Stimulated activated CD4-positive, alpha-beta T cell treated with anti-CD3 and anti-CD28 coated beads, TNF-alpha, amount 100 ng/mL, for 1 hour (primary cell): ENCODE data around the gene ARID3A.
A peak's percentile ranks its signal among the peaks of the same experiment; 100 is the strongest.

Experiments
- DNase-seq, 3 donors: peaks; one replicate each; pipeline ENCODE4 v3.0.0-alpha.2; 2020; ENCODE audit warnings: low read depth in 3 of 3, low spot score in 1 of 3

The ARID3A gene

DNA sequence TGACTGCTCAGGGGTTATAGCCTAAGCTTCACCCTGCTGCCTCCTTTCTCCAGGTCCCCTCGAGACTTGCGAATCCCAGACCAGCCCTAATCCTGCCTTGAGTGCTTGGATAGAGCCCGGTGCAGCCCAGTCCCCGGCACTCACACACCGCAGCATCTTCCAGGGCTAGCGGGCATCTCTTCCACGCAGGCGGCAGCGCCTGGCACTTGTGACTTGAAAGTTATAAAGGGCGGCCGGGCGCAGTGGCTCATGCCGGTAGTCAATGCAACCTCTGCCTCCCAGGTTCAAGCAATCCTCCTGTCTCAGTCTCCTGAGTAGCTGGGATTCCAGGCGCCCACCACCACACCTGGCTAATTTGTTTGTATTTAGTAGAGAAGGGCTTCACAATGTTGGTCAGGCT lies 60.2 kb downstream of the ARID3A start:
- DNase-seq = no peak

DNA sequence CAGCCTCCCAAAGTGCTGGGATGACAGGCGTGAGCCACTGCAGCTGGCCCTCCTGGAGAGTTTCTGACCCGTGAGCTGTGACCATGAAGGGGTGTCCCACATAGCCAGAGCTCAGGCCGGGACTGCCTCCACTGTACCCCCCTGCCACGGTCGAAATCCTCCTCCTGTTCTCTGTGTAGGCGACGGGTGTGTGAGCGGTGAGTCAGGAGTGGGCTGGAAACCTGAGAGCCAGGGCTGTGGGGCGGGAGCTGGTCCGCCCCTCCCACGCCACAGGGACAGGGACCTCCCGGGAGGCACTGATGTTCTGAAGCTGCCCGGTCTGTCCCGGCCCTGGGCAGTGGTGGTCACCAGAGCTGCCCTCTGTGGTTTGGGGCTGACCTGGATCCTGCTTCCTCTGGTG lies 62.2 kb downstream of the ARID3A start:
- no peak for DNase-seq

DNA sequence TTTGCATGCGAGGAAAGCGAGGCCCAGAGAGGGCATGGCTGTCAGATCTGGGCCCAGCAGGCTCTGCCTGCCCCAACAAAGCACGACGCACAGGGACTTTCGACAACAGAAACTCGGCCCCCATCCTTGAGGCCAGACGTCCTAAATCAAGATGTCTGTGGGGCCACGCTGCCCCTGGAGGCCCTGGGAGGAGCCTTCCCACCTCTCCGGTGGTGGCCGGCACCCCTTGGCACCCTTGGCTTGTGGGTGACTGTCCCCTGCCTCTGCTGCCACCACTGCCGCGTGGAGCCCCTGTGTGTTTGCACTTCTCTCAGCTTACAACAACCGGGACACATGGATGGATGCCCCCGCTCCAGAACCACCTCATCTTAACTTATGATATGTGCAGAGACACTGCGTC lies 62.7 kb downstream of the ARID3A start:
- DNase-seq = no peak

DNA sequence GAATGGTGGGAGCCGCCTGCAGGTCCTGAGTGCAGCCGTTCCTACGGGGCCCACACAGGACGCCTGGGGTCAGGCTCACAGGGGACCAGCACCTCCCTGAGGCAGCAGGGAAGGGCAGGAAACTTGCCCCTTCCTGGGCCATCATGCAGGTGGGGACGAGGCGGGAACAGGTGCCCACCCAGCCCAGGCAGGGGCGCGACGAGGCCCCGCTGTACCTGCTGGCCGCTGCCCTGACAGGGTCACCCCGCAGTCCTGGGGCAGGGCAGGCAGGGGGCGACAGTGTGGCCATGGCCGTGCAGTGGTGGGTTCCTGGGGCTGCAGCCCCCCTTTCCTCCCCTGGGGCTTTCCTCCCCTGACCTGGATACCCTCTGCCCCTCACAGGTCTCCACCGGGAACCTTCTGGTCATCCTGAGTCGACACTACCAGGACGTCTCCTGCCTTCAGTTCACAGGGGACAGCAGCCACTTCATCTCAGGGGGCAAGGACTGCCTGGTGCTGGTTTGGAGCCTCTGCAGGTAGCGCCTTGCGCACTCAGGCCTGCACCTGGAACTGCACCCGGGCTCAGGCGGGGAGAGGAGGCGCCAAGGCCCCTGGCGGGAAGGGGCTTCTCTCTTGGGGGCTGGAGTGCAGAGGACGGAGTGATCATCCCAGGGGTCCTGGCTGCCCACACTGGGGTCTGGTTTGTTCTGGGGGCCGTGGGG lies 63.7 kb downstream of the ARID3A start:
- DNase-seq = no peak

DNA sequence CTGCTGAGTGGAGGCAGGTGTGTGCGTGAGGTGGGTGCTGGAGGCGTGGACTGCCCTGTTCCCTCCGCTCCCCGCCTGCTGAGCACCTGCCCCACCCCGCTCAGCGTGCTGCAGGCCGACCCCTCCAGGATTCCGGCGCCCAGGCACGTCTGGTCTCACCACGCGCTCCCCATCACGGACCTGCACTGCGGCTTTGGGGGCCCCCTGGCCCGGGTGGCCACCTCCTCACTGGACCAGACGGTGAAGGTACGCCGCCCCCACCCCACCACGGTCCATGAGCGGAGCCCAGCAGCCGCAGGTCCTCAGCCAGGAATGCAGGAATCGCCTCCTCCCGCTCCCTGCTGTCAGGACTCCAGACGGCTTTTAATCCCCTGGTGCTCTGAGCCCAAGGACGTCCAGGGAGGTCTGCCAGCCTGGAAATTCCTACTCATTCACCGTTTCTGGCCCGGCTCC lies 64.3 kb downstream of the ARID3A start:
- DNase-seq = no peak

DNA sequence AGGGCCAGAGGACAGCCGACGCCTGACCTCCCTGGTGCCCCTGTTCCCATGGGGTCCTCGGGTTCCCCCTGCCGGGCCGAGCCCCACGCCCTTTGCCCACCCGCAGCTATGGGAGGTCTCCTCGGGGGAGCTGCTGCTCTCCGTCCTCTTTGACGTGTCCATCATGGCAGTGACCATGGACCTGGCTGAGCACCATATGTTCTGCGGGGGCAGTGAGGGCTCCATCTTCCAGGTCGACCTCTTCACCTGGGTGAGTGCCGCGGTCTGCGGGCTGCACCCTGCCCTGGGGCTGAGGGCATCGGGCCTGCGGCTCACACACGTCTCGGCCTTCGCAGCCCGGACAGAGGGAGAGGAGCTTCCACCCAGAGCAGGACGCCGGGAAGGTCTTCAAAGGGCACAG lies 64.9 kb downstream of the ARID3A start:
- DNase-seq = no peak

DNA sequence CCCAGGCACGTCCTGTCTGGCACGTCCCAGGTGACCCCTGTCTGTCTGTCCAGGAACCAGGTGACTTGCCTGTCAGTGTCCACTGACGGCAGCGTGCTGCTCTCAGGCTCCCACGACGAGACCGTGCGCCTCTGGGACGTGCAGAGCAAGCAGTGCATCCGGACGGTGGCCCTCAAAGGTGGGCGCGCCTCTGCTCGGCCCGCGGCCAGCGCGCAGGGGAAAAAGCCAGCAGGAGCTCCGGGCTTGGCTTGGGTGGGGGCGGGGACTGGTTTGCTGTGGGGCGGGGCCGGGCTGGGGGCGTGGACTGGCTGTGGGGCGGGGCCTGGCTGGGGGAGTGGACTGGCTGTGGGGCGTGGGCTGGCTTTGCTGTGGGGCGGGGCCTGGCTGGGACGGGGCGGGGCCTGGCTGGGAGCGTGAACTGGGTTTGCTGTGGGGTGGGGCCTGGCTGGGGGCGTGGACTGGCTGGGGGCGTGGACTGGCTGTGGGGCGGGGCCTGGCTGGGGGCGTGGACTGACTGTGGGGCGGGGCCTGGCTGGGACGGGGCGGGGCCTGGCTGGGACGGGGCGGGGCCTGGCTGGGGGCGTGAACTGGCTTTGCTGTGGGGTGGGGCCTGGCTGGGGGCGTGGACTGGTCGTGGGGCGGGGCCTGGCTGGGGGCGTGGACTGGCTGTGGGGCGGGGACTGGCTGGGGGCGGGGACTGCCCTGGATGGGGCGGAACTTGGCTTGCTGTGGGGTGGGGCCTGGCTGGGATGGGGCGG lies 65.5 kb downstream of the ARID3A start:
- DNase-seq = peak in 2 of 3 donors; percentile 20 to 52

DNA sequence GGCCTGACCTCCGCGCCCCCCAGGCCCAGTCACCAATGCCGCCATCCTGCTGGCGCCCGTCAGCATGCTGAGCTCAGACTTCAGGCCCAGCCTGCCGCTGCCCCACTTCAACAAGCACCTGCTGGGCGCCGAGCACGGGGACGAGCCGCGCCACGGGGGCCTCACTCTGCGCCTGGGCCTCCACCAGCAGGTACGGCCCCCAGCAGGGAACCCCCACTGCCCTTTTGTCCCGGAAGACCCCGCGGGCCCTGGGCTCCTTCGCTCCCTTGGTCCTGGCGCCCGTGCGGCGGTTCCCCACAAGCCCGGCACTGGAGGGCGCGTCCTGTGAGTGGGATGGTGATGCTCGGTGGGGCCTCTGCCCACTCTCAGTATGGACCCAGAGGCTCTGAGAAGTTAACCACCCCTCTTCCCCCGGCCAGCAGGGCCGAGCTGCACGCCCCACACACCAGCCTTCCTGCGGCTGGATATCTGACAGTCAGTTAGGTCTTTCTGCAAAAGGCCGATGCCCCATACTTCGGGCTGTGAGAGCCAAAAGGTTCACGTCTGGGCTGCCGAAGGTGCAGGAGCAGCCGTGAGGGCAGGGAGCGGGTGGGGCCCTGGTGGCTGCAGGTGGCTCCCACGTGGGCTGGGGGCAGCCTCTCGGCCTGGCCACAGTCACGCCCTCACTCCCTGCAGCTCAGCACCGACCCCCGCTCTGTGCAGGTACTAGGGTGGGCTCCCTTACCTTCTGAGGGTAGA lies 66.3 kb downstream of the ARID3A start:
- DNase-seq = no peak

DNA sequence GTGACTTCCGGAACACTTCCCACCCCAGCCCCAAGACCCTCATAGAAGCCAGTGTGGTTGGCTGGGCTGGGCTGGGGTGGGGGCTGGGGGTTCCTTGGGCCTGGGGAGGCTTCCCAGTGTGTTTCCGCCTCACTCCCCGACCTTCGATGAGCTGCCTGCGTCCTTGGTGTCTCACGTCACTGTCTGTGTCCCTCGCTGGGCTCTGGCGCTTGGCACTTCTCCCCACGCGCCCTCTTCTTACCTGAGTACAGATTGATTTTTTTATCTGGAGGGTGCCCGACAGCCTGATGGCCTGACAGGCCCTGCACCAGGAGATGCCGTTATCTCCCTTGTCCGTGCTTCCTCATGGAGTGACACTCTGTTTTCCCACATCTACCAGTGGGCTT lies 66.8 kb downstream of the ARID3A start:
- no peak for DNase-seq

DNA sequence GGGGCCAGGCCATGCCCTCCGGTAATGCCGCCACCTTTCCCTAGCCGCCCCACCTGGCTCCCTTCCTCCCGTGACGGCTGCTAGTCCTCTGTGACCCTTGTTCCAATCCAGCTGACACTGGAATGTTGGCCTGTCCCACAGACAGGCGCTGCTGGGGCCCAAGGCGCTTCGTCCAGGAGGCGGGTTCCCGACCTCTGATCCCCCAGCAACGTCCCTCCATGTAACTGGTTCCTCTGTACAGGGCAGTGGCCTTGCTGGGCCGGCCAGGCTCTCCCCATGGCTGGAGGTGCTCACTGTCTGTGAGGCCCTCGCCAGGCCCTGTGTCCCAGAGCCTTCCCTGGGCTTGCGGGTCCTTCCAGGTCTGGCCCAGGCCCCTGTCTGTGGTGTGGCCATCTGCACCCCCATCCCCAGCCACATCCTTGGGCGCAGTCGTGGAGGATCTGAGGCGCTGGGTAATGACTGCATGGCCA lies 67.6 kb downstream of the ARID3A start:
- no peak for DNase-seq

DNA sequence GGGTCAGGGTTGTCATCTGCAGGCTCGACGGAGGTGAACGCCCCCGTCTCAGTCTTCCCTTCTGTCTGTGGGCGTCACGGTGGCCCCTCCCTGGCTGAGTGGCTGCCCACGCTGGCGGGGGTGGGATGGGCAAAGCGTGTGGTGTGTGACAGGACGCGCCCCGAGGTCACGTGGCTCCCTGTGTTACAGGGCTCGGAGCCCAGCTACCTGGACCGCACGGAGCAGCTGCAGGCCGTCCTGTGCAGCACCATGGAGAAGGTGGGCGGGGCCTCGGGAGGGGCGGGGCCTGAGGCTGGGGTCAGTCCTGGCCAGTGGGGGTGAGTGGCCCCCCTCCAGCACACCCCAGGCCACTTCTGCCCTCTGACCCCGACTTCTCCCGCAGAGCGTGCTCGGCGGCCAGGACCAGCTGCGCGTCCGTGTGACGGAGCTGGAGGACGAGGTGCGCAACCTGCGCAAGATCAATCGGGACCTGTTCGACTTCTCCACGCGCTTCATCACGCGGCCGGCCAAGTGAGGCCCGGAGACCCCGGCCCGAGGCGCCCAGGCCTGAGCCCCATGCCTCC lies 68.1 kb downstream of the ARID3A start:
- DNase-seq = no peak

DNA sequence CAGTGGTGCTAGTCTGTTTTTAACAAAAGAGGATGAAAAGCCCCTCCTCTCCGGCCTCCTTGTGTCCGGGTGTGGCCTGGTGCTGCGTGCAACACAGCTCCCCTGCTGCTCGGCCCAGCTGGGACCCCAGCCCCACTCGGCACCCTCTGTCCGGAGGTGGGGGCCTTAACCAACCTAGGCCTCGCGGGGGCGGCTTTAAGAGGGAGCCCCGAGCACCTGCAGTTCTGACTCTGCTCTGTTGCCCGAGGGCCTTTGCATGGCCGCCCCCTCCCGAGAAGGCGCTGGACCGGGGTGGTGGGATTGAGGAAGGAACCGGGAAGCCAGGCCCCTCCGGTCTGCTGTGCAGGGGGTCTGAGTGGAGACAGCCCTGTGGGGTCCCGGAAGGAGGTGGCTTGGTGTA lies 68.7 kb downstream of the ARID3A start:
- DNase-seq = no peak

DNA sequence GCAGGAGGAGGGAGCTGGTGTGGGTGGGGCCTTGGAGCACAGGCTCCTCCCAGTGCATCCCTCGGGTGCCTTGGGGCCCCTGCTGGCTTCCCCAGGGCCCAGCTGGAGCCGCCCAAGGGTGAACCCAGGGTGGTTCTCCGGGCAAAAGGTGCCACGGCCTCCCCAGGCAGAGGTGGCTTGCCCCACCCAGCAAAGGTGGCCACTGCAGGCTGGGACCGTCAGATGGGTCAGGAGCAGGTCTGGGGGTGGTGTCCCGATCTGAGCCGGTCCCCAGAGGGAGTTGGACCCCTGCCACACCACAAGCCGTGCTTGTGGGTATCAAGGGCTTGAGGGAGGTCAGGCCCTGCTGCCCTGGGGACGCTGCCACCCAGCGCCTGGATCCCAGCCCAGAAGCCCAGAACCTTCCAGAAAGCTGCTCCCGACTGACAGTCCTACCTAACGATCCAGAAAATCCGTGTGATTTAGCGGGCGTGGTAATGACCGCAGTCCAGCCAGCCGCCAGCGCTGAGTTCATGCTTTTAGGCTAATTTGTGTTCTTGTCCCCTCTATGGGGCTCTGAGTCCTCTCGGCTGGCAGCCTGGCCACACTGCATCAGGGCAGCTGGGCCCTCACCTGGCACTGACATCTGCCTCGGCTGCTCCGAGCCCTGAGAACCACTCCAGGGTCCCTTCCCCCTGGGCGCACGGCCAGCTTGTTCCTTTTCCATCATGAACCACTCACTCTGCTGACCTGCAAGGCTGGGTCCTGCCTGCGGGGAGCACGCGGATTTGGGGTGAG lies 69.4 kb downstream of the ARID3A start:
- no peak for DNase-seq

DNA sequence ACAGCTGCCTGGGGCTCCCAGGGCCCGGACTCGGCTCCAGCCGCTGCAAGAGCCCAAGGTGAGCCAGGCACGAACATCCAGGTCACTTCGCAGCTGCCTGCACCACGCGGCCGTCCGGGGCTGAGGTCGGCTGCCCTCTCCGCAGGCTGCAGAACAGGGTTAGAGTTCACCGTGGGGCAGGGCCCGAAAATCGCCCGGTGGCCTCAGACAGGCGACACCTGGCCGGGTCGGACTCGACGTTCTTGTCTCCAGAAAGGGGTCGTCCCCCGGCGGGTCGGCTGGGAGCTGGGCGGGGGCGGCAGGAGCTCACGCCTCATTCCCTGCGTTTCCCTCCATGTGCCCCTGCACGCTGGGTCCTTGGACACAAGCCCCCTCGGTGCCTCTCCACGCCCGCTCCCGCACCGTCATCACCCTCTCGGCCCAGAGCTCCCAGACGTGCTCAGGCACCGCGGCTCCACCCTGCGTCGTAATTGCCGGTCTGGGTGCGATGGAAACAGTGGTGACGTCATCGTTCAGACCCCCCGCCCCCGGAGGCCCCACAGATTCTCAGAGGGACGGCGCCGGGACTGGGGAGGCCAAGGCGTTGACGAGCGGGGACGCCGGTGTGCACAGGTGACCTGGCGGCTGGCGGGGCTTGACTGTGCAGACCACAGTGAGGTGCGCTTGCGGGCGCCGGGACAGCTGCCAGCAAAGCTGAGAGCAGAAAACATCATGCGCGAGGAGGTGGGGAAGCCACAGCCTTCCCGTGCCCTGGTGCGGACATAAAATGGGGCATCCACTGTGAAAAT lies 70.4 kb downstream of the ARID3A start:
- peak; percentile 42 to 57 (median 55) for DNase-seq

DNA sequence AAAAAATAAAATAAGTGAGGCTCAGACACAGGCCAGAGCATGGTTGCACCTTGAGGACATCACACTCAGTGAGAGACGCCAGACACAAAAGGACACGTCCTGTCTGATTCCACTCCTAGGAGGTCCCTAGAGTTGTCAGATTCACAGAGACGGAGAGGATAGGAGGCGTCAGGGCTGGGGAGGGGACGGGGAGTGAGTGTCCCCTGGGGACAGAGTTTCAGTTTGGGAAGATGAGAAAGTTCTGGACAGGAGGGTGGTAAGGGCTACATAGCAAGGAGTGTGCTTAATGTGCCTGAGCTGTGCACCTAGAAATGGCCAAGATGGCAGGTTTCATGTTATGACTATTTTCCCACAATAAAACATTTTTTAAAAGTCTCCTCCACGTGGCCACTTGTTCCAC lies 72.2 kb downstream of the ARID3A start:
- DNase-seq = no peak

DNA sequence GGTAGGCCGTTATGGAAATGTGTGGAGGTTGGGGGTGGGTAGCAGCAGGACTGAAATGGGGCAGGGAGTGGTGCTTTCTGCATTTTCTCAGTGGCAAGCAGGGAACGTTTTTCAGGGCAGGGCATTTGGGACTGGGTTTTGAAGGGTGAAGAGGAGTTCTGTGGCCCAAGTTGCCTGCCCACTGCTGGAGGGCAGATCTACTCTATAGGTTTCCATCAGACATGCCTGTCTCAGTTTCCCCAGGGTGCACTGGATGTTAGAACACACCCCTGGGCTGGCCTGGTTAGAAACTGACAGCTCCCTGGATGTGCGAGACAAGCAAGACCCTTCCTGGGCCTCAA lies 73.5 kb downstream of the ARID3A start:
- no peak for DNase-seq

DNA sequence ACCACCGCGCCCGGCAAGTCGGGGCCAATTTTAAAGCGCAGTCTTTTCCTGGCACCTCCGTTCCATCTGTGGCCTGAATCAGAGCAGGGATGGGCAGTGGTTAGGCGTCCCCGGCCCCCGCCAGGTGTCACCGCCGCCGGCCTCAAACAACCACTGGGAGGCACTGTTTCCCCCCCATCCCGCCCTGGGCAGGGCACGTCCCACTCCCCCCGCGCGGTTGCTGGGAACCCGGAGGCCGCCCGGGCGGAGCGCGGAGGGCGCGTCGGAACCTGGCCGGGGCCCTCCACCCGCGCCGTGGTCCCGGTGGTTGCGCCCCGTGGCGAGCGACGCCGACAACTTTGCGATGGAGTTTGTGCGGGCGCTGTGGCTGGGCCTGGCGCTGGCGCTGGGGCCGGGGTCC lies 74.3 kb downstream of the ARID3A start, which contains the start of gene GRIN3B:
Gene GRIN3B, plus strand, starts transcription at position 325 of the 400 bp plus-strand sequence. Its CDS starts 19 bp downstream, at position 344.
- peak in 2 of 3 donors; percentile 29 to 56 for DNase-seq

DNA sequence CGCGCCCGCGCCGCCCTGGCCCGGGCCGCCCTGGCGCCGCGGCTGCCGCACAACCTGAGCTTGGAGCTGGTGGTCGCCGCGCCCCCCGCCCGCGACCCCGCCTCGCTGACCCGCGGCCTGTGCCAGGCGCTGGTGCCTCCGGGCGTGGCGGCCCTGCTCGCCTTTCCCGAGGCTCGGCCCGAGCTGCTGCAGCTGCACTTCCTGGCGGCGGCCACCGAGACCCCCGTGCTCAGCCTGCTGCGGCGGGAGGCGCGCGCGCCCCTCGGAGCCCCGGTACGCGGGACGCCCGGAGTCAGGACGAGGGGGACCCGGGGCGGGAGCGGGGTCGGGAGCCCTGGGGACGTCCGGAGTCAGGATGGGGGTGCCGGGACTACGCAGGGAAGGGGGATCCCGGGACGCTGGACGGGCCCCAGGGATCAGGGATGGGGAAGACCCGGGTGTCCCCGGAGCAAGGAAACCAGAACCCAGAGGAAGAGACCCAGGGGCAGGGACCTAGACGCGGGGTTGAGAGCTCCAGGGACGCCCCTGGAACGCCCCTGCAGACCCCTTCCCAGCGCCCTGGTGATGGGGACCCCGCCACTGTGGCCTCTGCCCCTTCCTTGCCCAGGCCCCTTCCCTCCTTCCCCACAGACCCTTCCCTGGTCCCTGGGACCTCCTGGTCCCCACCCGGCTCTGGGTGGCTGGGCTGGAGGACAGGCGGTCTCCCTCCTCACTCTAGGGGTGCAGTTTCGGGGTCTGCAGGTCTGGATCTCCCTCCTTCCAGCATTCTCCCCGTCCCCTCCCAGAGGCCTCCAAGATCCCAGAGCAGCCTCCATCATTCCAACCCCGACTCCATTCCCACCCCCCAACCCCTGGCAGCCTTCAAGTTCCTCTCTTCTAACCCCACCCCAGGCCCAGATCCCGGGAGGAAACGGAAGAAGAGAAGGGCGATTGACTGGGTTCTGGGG lies 75.0 kb downstream of the ARID3A start:
- DNase-seq = no peak
